Liver (tissue), 9 donors: ENCODE data around the gene FAM222A. TPM values are rescaled to one million over a fixed set of nuclear protein-coding genes. Genes with fewer than 3 reads are reported as not detected.

Experiments used
- DNase-seq: peaks from one replicate; pipeline ENCODE4 v3.0.0-alpha.2; 2017; ENCODE audit warnings: low spot score
- H3K27ac ChIP-seq, 2 donors: one replicate each; pipeline ENCODE4 v1.7.0; 2013; ENCODE audit warnings: inconsistent platforms in 2 of 2, low read length in 2 of 2, control low read depth in 1 of 2, low read depth in 1 of 2, mild to moderate bottlenecking in 1 of 2
- H3K27me3 ChIP-seq, 4 donors: one replicate each; pipeline versions ENCODE4 v1.6.1 to v1.7.0; 2013; ENCODE audit warnings: low read length in 3 of 4, inconsistent platforms in 1 of 4, mild to moderate bottlenecking in 1 of 4, moderate library complexity in 1 of 4; ENCODE audit not compliant: control insufficient read depth in 4 of 4, insufficient read depth in 4 of 4
- H3K36me3 ChIP-seq, 4 donors: one replicate each; pipeline versions ENCODE4 v1.6.1 to v1.7.0; 2013; ENCODE audit warnings: low read length in 3 of 4, mild to moderate bottlenecking in 3 of 4, low read depth in 1 of 4, moderate library complexity in 1 of 4; ENCODE audit not compliant: control insufficient read depth in 4 of 4, insufficient read depth in 3 of 4
- H3K4me1 ChIP-seq, 4 donors: one replicate each; pipeline versions ENCODE4 v1.6.1 to v1.7.0; 2013; ENCODE audit warnings: low read length in 3 of 4, mild to moderate bottlenecking in 3 of 4, moderate library complexity in 1 of 4; ENCODE audit not compliant: control insufficient read depth in 4 of 4, insufficient read depth in 4 of 4
- H3K4me3 ChIP-seq, 3 donors: one replicate each; pipeline versions ENCODE4 v1.6.1 to v1.7.0; 2013; ENCODE audit warnings: low read length in 3 of 3, control low read depth in 1 of 3, low read depth in 1 of 3, mild to moderate bottlenecking in 1 of 3
- H3K9ac ChIP-seq, 2 donors: one replicate each; pipeline ENCODE4 v1.7.0; 2013; ENCODE audit warnings: low read length in 2 of 2, mild to moderate bottlenecking in 2 of 2, moderate library complexity in 2 of 2, control low read depth in 1 of 2, low read depth in 1 of 2
- H3K9me3 ChIP-seq, 4 donors: one replicate each; pipeline versions ENCODE4 v1.6.1 to v1.7.0; 2013; ENCODE audit warnings: low read length in 3 of 4; ENCODE audit not compliant: control insufficient read depth in 4 of 4
- EGR1 ChIP-seq, 2 donors: IDR thresholded peaks; 2 replicates each; pipeline ENCODE4 v1.6.1; 2016 to 2018; ENCODE audit warnings: antibody characterized with exemption in 2 of 2, low read depth in 2 of 2
- FOXA1 ChIP-seq: IDR thresholded peaks from 2 replicates; pipeline ENCODE4 v1.6.1; 2016; ENCODE audit warnings: antibody characterized with exemption
- FOXA2 ChIP-seq: IDR thresholded peaks from 2 replicates; pipeline ENCODE4 v1.6.1; 2016; ENCODE audit warnings: antibody characterized with exemption
- GABPA ChIP-seq, 2 donors: IDR thresholded peaks in 1 of 2; conservative IDR thresholded peaks in 1 of 2; 2 replicates each; pipeline ENCODE4 v1.6.1; 2016; ENCODE audit warnings: antibody characterized with exemption in 2 of 2, mild to moderate bottlenecking in 1 of 2, moderate library complexity in 1 of 2
- HNF4A ChIP-seq, 2 donors: conservative IDR thresholded peaks; 2 replicates each; pipeline ENCODE4 v1.6.1; 2016; ENCODE audit warnings: antibody characterized with exemption in 2 of 2, mild to moderate bottlenecking in 2 of 2
- HNF4G ChIP-seq: IDR thresholded peaks from 2 replicates; pipeline ENCODE4 v1.6.1; 2016; ENCODE audit warnings: antibody characterized with exemption
- JUND ChIP-seq, 2 donors: IDR thresholded peaks; 2 replicates each; pipeline ENCODE4 v1.6.1; 2016; ENCODE audit warnings: antibody characterized with exemption in 2 of 2
- NR2F2 ChIP-seq: IDR thresholded peaks from 2 replicates; pipeline ENCODE4 v1.6.1; 2016; ENCODE audit warnings: antibody characterized with exemption
- RAD21 ChIP-seq, 2 donors: IDR thresholded peaks; 2 replicates each; pipeline ENCODE4 v1.6.1; 2016; ENCODE audit warnings: antibody characterized with exemption in 2 of 2, mild to moderate bottlenecking in 2 of 2
- RXRA ChIP-seq, 2 donors: IDR thresholded peaks; 2 replicates each; pipeline ENCODE4 v1.6.1; 2017 to 2018; ENCODE audit warnings: antibody characterized with exemption in 2 of 2, mild to moderate bottlenecking in 1 of 2
- SP1 ChIP-seq: IDR thresholded peaks from 2 replicates; pipeline ENCODE4 v1.6.1; 2018; ENCODE audit warnings: antibody characterized with exemption, mild to moderate bottlenecking
- TAF1 ChIP-seq: conservative IDR thresholded peaks from 2 replicates; pipeline ENCODE4 v1.6.1; 2016; ENCODE audit warnings: antibody characterized with exemption, mild to moderate bottlenecking
- YY1 ChIP-seq: IDR thresholded peaks from 2 replicates; pipeline ENCODE4 v1.6.1; 2016; ENCODE audit warnings: antibody characterized with exemption, mild to moderate bottlenecking
- WGBS: extraction: QIAGEN DNeasy Blood & Tissue Kit; methylation state at CpG from one replicate; pipeline ENCODE4 v1.1.7; 2013; 5-methylcytosine and 5-hydroxymethylcytosine counted together
- polyA plus RNA-seq, 2 donors: library from polyadenylated mRNA; stranded (reverse) in 1 of 2; unstranded in 1 of 2; fragments of 200-250 nt in 1 of 2; fragments of >200 nt in 1 of 2; fragmentation: Nextera tagmentation in 1 of 2; extraction: Ambion mirVana in 1 of 2; gene quantifications; one replicate each; pipeline versions ENCODE4 v1.2.1 to v1.2.3, GENCODE V29; 2013 to 2015
- total RNA-seq, 2 donors: library from RNA; depleted of rRNA; stranded (reverse); fragments of >200 nt; gene quantifications; one replicate each; pipeline ENCODE4 v1.2.3, GENCODE V29; 2014
- TF ChIP-seq, protein P1 (sequence below): IDR thresholded peaks from 2 replicates; pipeline ENCODE4 v1.6.1; 2016; ENCODE audit warnings: antibody characterized with exemption, mild to moderate bottlenecking
- TF ChIP-seq, protein P2 (sequence below): IDR thresholded peaks from 2 replicates; pipeline ENCODE4 v1.6.1; 2016; ENCODE audit warnings: antibody characterized with exemption
- TF ChIP-seq, protein P3 (sequence below): IDR thresholded peaks from 2 replicates; pipeline ENCODE4 v1.6.1; 2016; ENCODE audit warnings: antibody characterized with exemption
- TF ChIP-seq, protein P4 (sequence below): IDR thresholded peaks from 2 replicates; pipeline ENCODE4 v1.6.1; 2016; ENCODE audit warnings: antibody characterized with exemption
- TF ChIP-seq, protein P5 (sequence below): fragments of 150-350 bp; IDR thresholded peaks from 2 replicates; pipeline ENCODE4 v1.5.1; 2017; ENCODE audit warnings: improper control_type of control experiment, low read depth, low read length; ENCODE audit not compliant: missing input control
- donor health status: healthy.
- donor health status: healthy.
- donor health status: healthy.
- donor health status: healthy.
- donor health status: healthy.

Gene FAM222A
- total and polyA plus RNA-seq, 4 donors, result 0.97 to 2.2 (median 1.9) TPM

DNA sequence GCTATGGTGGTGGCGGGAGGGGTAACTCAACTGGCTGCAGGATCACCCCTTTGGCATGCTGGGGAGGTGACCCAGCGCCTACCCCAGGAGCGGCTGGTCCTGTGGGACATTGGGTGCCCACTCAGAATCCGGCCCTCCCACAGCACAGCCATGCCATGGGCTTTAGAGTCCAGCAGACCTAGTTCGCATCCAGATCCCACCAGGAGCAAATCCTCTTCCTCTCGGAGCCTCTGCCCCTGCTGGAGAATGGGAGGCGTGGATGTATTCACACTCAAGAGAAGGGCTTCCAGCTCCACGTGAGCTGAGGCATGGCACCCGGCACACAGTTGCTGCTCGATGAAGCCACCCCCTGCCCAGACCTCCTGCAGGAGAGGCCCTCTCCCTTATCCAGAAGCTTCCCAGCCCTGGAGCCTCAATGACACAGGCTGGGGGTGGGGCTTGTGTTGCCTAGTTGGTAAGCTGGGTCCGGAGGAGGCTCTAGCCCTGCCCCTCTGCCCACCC, 17.7 kb downstream of the FAM222A start:
- peaks cover 0 to 18% (median 13%) of the 10 kb centered on the region in 4 donors for H3K4me1 ChIP-seq
- H3K9ac ChIP-seq, result no peak overlapping the region
- no peak overlapping the region for H3K4me3 ChIP-seq
- H3K9me3 ChIP-seq, result no peaks in the 10 kb centered on the region
- DNase-seq, result no peak
- H3K27ac ChIP-seq, result no peak overlapping the region
- 96% methylated on average over 11 of the region's 11 CpGs for WGBS
- no peaks in the 10 kb centered on the region for H3K27me3 ChIP-seq
- no peaks in the 10 kb centered on the region for H3K36me3 ChIP-seq
- TF ChIP-seq, protein P1, sequence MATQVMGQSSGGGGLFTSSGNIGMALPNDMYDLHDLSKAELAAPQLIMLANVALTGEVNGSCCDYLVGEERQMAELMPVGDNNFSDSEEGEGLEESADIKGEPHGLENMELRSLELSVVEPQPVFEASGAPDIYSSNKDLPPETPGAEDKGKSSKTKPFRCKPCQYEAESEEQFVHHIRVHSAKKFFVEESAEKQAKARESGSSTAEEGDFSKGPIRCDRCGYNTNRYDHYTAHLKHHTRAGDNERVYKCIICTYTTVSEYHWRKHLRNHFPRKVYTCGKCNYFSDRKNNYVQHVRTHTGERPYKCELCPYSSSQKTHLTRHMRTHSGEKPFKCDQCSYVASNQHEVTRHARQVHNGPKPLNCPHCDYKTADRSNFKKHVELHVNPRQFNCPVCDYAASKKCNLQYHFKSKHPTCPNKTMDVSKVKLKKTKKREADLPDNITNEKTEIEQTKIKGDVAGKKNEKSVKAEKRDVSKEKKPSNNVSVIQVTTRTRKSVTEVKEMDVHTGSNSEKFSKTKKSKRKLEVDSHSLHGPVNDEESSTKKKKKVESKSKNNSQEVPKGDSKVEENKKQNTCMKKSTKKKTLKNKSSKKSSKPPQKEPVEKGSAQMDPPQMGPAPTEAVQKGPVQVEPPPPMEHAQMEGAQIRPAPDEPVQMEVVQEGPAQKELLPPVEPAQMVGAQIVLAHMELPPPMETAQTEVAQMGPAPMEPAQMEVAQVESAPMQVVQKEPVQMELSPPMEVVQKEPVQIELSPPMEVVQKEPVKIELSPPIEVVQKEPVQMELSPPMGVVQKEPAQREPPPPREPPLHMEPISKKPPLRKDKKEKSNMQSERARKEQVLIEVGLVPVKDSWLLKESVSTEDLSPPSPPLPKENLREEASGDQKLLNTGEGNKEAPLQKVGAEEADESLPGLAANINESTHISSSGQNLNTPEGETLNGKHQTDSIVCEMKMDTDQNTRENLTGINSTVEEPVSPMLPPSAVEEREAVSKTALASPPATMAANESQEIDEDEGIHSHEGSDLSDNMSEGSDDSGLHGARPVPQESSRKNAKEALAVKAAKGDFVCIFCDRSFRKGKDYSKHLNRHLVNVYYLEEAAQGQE, result no peak
- TF ChIP-seq SP1, result no peak
- no peak for TF ChIP-seq RXRA (IDR thresholded peaks at IDR 0.05)
- TF ChIP-seq FOXA1, result no peak

DNA sequence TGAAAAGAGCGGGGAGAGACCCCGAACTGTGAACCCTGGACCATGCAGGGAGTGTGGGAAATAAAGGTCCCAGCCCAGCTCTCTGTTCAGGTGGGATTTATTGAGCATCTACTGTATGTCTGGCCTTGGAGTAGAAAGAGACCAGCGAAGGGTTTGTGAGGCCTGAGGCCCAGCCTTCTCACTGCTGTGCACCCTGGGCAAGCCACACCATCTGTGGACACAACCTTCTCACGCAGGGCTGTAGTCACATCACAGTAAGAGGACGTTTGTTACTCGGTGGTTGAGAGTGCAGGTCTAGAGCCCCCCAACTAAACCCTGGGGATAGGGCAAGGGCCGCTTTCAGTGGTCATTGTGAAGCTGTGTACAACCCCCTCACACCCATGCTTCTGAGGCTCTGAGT, 18.2 kb downstream of the FAM222A start:
- 95% methylated on average over 7 of the region's 7 CpGs for WGBS
- no peaks in the 10 kb centered on the region for H3K36me3 ChIP-seq
- H3K9ac ChIP-seq, result no peak overlapping the region
- no peak for DNase-seq
- H3K27ac ChIP-seq, result no peak overlapping the region
- TF ChIP-seq HNF4G, result no peak
- TF ChIP-seq, protein P2, sequence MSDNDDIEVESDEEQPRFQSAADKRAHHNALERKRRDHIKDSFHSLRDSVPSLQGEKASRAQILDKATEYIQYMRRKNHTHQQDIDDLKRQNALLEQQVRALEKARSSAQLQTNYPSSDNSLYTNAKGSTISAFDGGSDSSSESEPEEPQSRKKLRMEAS, result no peak
- TF ChIP-seq JUND (IDR thresholded peaks at IDR 0.05), result no peak
- no peak for TF ChIP-seq FOXA2
- TF ChIP-seq, protein P3, sequence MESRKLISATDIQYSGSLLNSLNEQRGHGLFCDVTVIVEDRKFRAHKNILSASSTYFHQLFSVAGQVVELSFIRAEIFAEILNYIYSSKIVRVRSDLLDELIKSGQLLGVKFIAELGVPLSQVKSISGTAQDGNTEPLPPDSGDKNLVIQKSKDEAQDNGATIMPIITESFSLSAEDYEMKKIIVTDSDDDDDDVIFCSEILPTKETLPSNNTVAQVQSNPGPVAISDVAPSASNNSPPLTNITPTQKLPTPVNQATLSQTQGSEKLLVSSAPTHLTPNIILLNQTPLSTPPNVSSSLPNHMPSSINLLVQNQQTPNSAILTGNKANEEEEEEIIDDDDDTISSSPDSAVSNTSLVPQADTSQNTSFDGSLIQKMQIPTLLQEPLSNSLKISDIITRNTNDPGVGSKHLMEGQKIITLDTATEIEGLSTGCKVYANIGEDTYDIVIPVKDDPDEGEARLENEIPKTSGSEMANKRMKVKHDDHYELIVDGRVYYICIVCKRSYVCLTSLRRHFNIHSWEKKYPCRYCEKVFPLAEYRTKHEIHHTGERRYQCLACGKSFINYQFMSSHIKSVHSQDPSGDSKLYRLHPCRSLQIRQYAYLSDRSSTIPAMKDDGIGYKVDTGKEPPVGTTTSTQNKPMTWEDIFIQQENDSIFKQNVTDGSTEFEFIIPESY, result no peak
- TF ChIP-seq YY1, result no peak
- TF ChIP-seq, protein P4, sequence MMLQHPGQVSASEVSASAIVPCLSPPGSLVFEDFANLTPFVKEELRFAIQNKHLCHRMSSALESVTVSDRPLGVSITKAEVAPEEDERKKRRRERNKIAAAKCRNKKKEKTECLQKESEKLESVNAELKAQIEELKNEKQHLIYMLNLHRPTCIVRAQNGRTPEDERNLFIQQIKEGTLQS, result no peak
- no peak for TF ChIP-seq NR2F2
- no peak for TF ChIP-seq RXRA (IDR thresholded peaks at IDR 0.05)
- no peak for TF ChIP-seq TAF1
- TF ChIP-seq, protein P1, result no peak
- no peak for TF ChIP-seq SP1
- no peak for TF ChIP-seq EGR1 (IDR thresholded peaks at IDR 0.05; ENCODE audit: low read depth in 2 of 2)
- no peak for TF ChIP-seq HNF4A (conservative IDR thresholded peaks at IDR 0.05)
- TF ChIP-seq GABPA (IDR thresholded peaks at IDR 0.05 in 1 of 2, conservative IDR thresholded peaks at IDR 0.05 in 1 of 2), result no peak
- TF ChIP-seq, protein P5, sequence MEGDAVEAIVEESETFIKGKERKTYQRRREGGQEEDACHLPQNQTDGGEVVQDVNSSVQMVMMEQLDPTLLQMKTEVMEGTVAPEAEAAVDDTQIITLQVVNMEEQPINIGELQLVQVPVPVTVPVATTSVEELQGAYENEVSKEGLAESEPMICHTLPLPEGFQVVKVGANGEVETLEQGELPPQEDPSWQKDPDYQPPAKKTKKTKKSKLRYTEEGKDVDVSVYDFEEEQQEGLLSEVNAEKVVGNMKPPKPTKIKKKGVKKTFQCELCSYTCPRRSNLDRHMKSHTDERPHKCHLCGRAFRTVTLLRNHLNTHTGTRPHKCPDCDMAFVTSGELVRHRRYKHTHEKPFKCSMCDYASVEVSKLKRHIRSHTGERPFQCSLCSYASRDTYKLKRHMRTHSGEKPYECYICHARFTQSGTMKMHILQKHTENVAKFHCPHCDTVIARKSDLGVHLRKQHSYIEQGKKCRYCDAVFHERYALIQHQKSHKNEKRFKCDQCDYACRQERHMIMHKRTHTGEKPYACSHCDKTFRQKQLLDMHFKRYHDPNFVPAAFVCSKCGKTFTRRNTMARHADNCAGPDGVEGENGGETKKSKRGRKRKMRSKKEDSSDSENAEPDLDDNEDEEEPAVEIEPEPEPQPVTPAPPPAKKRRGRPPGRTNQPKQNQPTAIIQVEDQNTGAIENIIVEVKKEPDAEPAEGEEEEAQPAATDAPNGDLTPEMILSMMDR, result no peak
- no peak for TF ChIP-seq RAD21 (IDR thresholded peaks at IDR 0.05)
- TF ChIP-seq FOXA1, result no peak
- no peaks in the 10 kb centered on the region for H3K27me3 ChIP-seq
- H3K9me3 ChIP-seq, result no peaks in the 10 kb centered on the region
- H3K4me3 ChIP-seq, result no peak overlapping the region
- H3K4me1 ChIP-seq, result peaks cover 3 to 22% (median 17%) of the 10 kb centered on the region in 4 donors
